Femur (tissue), 1 donor: ENCODE measurements around the gene TSFM.
A peak's percentile ranks its signal among the peaks of the same experiment; 100 is the strongest.

ENCODE experiments used
- DNase-seq: peaks from one replicate; pipeline ENCODE4 v3.0.0-alpha.2; 2017

TSFM gene

DNA sequence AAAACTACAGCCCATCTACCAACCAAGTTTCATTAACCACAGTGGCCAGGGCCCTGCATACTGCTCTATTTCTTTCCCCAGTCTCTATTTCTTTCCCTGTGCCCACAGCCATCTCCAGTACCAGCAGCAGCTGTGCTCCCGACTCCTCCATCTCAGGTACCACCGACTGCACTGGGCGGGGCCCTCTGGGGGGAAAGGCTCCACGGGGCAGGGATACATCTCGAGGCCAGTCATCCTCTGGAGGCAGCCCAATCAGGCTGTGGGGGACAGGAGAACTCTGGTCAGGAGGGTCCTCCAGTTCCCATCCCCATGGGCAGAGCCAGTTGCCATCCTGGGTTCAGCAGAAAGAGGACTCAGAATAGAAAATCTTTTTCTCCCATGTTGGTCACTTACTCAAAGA lies 33.5 kb upstream of the TSFM start:
- DNase-seq = no peak

DNA sequence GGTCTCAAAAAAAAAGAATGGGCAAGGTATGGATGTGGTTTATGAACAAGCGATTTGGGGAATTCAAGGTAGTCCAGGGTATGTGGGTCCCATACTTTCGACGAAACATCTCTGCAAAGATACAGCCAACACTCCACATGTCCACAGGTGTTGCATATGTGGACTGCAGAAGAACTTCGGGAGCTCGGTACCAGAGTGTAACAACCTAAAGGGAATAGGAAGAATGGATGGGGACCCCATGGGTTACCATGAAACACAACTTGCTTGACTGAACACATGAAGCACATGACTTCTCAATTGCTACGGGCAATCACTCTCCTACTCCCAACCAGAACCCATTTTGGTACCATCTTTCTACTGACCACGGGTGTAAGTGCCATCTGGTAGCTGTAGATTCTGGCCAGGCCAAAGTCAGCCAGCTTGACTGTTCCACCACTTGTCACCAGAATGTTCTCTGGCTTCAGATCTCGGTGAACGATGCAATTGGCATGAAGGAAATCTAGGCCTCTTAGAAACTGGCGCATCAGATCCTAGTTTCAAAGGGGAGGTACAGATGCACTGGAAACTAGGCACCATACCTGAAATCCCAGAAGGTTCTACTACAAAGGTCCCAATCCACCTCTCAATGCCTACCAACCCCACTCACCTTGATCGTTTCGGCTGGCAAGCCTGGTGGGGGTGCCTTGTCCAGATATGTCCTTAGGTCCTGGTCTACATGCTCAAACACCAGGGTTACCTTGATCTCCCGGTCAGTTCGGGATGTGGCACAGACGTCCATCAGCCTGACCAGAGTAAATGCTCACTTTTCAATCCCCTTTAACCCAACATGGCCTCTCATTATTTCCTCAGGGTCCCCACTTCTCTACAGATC lies 31.8 kb upstream of the TSFM start:
- no peak for DNase-seq

DNA sequence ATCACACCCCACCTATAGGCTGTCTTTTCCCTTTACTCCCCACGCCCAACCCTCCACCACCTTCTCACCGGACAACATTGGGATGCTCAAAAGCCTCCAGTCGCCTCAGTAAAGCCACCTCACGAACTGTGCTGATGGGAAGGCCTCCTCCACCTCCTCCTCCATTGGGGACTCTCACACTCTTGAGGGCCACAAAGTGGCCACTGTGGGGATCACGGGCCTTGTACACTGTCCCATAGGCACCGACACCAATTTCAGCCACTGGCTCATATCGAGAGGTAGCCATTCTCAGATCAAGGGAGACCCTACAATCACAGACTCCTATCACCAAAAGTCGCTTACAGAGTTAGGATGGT lies 31.2 kb upstream of the TSFM start:
- DNase-seq = no peak

DNA sequence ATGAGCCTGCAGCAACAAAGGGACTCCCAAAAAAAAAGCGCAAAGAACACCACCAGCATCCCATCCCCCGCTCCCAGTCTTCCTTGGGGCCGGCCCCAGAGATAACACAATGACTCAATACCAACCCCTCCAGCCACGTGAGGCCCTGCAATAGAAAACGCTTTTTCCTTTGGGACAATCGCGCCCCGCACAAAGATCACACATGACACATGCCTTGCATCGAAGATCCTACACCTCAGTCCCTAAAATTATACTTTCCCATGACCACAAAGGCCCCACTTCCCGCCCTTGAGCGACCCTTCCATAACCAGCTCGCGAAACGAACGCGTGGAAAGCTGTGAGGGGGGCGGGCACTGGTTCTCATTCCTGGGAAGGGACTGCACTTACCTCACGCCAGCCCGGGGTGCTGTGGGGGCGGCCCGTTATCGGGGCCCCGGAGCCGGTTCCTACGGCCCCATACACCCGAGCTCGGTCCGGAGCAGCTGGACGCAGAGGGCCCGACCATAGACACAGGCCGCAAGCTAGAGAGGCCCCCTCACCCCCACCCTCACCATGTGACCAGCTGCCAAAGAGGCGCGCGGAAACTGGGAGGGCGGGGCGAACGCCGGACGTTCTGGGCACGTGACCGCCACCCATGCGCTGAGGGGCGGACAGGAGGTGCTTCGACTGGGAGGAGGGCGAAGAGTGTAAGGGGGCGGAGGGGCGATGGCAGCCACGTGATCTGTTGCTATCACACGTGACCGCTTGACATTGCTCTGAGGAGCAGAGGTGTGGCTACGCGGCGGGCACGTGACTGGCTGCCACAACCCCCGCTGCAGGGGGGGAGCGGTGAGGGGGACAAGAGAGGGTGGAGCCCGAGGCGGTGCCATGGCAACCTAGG lies 30.6 kb upstream of the TSFM start, which contains the start of gene CDK4:
Gene CDK4, minus strand, starts transcription at position 523 of the 880 bp plus-strand sequence. CDS start 593 bp downstream, outside the sequence.
- peak; percentile 100 for DNase-seq

DNA sequence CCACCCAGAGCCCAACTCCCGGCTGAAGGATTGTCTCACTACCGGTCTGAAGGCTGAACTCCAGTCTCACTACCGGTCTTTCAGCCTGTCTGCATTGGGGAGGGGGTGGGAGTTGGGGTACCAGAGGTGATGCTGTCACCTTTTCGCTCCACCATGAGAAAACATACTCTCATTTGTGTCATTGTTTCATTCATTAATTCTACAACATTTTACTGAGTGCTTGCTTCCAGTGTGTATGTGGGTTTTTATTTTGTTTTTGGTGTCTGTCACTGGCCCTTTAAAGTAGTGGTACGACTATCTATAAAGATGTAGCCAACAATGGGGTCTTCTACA lies 30.0 kb upstream of the TSFM start:
- DNase-seq = no peak

DNA sequence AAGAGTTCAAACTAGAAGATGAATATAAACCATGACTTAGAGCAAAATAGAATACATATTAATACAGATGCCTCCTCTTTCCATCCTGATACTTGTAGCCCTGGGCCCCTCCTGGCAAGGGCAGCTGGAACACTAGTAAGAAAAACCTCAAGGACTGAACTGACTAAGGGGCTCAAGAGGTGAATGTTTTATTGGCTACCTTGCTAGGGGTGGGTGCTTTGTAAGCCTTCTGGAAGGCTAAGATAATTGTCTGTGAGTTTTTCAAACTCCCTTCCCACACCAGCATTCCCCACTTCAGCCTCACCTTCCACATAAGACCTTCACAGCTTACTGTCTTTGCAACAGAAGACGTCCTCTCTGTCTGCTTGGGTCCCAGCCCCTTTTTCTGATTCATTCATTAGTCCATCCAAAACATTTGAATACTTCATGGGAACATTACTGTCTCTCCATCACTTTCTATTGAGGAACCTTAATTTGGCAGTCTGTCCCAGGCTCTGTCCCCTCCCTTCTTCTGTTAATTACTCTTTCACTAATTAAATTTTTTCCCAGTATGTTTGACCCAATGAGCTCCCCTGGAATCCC lies 28.7 kb upstream of the TSFM start:
- no peak for DNase-seq

DNA sequence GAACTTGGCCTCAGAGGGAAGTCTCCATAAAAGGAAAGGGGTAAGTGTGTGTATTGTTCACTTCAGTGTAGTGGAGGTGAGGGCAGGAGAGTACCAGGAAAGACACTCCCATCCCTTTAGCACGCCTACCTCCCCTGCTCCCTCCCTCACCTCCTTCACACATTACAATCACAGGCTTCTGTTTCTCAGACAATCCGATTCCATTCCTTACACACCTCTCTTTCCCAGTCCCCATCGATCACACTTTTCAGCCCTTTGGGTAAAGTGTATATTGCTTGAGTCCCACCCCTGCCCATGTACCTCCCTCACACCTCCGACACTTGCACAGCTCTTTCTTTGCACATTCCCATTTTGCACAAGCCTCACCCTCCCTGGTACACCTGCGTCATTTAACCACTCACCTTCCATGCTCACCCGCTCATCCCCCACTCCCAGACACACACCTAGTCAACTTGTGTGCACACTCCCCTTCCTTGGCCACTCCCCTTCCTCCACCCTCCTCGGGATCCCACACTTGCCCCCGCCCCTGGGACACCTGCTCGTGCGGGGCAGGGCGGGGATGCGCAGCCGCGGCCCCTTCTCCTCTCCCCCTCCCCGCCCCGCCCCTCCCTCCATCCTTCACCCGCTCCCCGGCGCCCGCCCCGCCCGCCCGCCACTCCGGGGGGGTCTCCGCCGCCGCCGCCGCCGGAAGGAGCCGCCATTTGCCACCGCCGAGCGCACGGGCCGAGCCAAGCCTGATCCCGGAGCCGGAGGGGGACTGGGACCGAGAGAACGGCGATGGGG lies 28.0 kb upstream of the TSFM start, which contains the start of gene MARCHF9:
Gene MARCHF9, plus strand, starts transcription at position 693 of the 783 bp plus-strand sequence. CDS start 426 bp downstream, outside the sequence.
- DNase-seq = peak; percentile 66

DNA sequence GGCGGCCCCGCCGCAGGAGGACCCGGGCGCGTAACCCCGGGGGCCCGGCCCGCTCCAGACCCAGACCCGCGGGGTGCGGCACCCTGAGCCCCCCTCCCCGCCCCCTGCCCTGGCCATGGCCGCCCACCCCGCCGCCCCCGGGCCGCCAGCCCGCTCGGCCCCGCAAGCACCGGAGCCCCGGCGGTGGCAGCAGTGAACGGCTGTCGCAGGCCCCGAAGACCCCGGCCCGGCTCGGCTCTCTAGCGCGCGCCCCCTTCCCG lies 27.5 kb upstream of the TSFM start:
- DNase-seq = no peak

DNA sequence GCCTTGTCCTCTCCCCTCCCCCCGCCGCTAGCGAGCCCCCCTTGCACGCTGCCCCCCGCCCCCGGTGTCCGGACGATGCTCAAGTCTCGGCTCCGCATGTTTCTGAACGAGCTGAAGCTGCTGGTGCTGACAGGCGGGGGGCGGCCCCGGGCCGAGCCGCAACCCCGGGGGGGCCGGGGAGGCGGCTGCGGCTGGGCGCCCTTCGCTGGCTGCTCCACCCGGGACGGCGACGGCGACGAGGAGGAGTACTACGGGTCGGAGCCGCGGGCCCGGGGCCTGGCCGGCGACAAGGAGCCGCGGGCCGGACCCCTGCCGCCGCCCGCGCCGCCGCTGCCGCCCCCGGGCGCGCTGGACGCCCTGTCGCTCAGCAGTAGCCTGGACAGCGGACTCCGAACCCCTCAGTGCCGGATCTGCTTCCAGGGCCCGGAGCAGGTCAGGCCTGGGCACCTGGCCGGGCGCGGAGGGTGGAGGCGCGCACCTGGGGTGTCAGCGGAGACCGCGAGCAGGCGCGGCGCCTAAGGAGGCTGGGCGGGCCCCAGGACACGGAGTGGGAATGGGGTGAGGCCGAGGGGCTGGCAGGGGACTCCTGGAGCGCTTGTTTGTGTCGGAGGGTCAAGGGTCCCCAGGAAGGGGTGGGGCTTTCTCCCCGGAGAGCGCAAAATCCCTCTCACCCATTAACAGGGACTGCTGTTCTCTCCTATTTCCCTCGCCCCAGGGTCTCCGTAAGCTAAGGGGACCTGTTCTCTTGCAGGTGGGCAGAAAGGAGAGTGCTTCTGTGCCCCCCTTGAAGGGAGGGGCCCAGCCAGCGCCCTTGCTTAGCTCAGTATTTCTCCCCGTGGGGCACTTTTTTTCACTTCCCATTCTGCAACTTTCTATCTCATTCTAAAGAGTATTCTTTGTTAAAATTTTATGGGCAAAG lies 26.9 kb upstream of the TSFM start:
- DNase-seq = no peak

DNA sequence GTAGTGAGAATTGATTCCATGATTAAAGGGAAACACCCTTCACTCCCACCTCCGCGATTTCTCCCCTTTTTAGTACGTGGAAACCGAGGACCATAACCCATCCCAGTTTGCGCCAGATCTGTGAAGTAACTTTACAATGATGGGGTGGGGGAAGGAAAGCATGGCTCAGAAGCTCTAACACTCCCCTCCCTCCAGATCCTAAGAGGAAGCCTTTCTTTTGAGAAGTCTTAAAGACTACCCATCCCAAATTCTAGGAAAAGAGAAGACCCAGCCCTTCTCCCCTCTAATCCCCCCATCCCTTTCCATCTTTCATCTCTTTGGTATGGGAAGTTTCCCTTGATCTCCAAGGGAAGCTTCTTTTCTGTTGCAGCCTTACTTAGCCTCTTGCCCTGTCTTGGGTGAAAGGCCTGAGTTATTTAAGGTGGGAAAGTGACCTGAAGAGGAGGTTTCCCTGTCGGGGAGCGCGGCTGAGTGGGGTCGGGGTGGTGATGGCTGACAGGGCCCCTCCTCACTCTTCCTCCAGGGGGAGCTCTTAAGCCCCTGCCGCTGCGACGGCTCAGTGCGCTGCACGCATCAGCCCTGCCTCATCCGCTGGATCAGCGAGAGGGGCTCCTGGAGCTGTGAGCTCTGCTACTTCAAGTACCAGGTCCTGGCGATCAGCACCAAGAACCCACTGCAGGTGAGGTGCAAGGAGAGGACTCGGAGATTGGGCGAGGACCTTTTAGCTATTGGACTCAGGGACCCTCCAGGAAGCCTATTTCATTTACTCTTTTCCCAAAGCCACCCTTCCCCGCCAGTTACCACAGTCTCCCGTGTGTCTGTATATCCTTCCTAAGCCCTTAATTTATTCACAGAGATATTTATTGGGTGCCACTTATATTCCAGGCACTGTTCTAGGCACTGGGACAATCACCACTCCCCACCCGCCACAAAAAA lies 25.9 kb upstream of the TSFM start:
- no peak for DNase-seq

DNA sequence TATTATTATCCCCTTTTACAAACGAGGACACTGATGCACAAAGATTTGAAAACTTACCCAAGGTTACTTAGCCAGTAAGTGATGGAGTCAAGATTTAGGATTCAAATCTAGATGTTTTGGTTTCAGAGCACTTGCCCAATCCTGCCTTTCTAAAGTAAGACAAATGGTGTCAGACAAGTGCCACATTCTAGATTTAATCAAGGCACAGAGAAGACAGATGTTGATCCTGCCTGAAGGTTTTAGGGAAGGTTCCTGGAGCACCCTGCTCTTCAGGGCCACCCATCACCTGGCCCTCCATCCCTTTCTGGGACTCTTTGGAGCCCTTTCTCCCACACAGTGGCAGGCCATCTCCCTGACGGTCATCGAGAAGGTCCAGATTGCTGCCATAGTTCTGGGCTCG lies 24.8 kb upstream of the TSFM start:
- no peak for DNase-seq

DNA sequence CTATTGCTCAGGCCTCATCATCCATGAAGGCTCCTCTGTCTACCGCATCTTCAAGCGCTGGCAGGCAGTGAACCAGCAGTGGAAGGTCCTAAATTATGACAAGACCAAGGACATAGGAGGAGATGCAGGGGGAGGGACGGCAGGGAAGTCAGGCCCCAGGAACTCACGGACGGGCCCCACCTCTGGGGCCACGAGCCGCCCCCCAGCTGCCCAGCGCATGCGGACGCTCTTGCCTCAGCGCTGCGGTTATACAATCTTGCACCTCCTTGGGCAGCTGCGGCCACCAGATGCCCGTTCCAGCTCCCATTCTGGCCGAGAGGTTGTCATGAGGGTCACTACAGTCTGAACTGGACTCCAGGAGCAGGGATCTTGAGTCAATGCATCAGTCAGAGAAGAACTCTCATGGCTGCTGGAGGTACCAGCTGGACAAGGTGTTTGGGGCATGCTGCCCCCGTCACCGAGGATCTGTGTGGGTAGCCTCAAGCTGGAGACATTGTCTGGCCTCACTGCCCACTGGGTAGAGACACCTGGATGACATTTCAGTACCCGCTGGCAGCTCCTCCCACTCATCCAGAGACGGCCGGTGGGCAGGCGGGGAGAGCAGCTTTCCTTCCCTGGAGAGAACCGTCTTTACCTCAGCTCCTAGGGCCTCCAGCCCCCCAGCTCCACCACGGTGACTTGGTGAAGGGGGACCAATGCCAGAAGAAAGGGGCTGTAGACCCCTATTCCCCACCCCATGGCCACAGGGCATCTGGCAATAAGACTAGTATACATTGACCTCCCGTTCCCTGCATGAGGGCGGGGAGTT lies 23.8 kb upstream of the TSFM start:
- no peak for DNase-seq

DNA sequence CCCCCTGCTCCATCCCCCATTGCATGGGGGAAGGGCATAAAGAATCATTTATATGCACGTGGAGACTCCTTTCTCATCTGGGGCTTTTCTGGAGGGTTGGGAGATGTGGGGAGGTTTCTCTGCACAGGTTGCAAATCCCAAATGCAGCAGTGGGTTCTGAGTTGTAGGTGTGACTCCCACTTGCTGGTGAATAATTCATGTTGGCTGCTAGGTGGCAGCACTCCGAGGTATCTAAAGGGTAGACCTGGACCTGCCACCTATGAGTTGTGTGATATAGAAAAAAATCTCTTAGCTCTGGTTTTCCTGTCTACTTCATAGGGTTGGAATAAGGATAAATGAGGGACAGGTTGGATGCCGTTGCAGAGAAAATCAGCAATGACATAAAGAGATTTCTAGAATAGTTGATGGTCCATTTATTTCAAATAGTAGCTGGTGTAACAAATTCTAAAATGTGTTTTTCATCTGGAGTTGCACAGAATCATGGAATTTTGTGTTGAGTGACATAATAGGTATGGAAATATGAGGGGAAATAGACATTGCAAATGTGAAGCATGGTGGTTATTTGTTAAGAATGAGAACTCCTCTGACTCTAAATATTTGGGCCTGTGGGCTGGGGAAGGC lies 23.1 kb upstream of the TSFM start:
- no peak for DNase-seq

DNA sequence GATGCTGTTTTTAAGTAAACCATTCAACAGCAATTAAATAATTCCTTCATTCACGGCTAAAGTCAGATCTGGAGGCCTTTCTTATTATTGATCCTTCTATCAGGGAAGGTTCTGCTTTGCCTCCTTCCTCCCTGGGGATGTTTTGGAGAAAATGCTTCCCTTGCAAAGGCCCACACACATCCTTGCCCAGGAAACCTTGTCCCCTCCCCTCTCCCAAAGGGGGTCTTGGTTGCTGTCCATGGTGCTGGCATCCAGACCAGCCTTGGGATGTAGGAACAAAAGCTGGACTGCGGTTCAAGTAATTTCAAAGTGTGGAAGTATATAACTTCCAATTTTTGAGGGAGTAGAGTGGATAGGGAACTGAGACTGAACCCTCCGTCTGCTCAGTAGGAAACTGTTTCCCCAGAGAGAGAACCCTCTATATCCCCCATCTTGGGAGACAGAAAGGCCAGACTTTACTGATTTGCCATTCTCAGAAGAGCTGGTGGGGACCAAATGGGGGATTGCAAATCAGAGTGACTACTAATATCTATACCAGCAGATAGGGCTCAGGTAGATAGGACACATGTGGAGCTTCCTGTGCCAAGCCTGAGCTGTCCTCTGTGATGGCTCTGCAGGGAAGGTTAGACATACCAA lies 22.1 kb upstream of the TSFM start:
- no peak for DNase-seq

DNA sequence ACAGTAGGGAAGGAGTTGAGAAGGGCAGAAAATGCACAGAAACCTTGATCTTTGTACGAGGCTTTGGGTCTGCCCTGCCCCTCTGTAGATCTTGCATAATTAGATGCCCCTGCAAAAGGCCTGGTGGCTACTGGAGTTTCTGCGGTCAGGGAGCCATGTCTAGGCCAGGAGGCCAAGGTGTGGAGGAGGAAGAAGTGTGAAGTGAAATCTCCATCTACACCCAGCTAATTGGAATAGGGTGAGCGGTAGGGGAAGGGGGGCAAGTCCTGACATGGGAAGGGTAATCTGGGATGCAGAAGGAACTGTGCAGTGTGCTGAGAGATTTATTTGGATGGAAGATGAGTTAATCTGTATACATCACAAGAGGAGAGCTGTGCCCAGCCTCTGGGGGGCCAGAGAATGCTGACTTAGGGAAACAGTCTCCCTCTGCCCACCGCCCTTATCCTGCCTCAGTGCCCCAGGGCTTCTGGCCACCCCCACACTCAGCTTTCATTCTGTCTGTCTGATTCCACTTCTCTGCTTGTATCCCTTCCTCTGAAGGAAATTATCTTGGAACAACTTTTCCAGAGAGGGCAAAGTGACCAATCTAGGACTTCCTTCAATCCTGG lies 21.1 kb upstream of the TSFM start:
- no peak for DNase-seq

DNA sequence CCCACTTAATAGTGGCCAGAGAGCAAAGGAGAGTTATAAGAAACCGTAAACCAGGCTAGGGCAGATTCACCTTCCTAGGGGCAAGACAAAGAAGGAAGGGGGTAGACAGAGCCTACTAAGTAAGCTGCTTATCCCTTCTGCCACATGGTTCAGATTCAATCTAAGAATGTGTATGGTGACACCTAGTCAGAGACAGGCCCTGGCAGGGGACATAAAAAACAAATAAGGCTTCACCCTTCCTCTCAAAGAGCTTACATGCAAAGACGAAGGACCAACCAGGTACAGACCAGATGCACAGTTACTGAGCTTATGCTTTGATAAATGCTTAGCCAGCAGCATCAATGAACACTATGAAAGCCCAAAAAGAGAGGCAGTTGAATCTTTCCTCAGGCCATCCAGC lies 20.1 kb upstream of the TSFM start:
- no peak for DNase-seq

DNA sequence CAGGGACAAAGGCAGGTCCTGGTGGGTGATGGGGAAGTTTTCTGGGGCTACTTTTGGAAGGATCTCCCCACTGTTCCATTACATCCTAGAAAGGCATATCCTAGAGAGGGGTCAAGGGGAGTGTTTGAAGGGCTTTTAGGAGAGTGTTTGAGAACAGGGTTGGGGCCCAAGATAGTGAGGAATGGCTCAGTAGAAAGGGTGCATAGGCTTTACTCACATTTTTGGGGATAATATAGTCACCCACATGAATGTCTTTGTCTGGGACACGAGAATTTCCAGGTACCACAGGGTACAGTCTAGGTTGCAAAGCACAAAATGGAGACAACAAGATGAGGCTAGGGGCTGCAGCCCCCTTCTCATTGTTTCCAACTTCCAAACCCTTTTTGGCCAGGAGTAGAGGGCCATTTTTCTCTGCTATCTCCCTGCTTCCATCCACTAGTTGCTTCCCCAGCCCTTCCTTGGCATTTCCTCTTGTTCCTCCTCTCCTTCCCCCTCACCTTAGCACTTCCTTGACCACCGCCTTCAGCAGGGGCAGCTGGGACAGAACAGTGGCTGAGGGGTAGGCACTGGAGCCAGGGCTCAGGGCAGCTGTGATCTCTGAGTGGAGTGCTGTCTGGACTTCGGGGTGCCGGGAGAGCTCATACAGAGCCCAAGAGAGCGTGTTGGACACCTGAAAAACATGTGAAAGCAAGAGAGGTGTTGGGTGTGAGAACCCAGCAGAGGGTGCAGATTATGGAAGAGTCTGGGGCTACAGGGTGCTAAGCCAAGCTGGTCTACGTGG lies 18.5 kb upstream of the TSFM start:
- DNase-seq = no peak

DNA sequence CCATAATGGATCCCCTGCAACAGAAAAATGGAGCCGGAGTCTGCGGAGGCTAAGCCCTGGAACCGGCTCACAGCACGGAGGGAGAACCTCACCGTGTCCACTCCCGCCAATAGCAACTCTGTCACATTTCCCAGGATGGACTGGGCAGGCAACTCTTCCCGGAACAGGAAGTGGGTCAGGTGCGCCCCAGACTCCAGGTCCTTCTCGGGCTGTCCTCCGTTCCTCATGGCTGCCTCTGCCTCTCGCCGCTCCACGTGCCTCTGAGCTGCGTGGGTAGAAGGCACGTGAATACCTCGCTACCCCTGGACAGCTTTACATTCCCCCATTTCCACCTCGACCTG lies 18.0 kb upstream of the TSFM start:
- no peak for DNase-seq
